Measurements from ENCODE around the gene SCARB1. TPM values are rescaled to one million over a fixed set of nuclear protein-coding genes. Genes with fewer than 3 reads are reported as not detected.
A peak's percentile ranks its signal among the peaks of the same experiment; 100 is the strongest.

The SCARB1 gene
- total and polyA plus RNA-seq, 2 of the 13 experiments (the other 11 are each of a cell fraction or from before 2014, with no cell fraction given), result 63.4 to 160 TPM

DNA sequence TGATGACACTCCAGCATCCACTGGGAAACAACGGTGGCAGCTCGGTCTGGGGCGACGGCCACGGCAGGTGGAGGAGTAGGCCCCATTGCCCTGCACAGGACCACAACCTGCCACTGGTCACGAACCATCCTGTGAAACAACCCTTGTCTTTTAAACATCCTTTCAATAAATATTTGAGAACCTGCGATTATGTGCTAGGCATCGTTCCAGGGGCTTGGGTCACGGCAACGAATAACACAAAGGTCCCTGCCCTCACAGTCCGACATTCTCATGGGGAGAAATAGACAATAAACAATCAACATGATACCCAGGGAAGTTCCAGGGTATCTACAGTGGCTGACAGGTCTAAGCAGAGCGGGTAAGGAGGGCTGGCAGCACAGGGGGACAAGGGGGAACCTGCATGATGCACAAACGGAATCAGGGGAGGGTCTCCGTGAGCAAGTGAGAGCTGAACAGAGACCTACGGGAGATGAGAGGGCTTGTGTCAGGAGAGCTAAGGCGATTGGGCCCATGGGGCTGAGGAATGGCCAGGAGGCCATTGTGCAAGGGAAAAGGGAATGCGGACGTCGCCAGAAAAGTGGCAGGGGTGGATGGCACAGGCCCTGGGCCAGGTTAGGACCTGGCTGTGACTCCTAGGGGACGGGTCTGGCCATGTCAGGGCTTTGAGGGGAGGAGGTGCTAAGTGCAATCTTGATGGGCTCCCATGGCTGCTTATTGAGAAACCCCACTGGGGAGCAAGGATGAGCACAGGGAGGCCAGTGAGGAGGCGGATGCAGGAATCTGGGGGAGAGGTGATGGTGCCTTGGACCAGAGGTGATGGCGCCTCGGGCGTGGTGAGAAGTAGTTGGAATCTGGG, 9.7 kb downstream of the SCARB1 start (continued):
- TF ChIP-seq ZFP62 (CRISPR knock-in tag; IDR thresholded peaks at IDR 0.05), result no peak
- TF ChIP-seq ZNF883 (CRISPR knock-in tag; IDR thresholded peaks at IDR 0.05; ENCODE audit: not compliant biosample characterization), result peak; percentile 20
- TF ChIP-seq ZFP41 (CRISPR knock-in tag; IDR thresholded peaks at IDR 0.05; ENCODE audit: borderline replicate concordance), result no peak
- TF ChIP-seq ZNF580 (CRISPR knock-in tag; IDR thresholded peaks at IDR 0.05; ENCODE audit: borderline replicate concordance, low read depth), result no peak
- no peak; the same call in 1 of the 2 replicates for TF ChIP-seq RXRA (CRISPR knock-in tag; IDR thresholded peaks at IDR 0.05)
- no peak for TF ChIP-seq YEATS2 (CRISPR knock-in tag; IDR thresholded peaks at IDR 0.05; ENCODE audit: borderline replicate concordance)
- peak; percentile 72; the same call in 1 of the 2 replicates for TF ChIP-seq ZFX (CRISPR knock-in tag; IDR thresholded peaks at IDR 0.05; ENCODE audit: low read depth)
- peak; percentile 71 for TF ChIP-seq SALL1 (CRISPR knock-in tag; IDR thresholded peaks at IDR 0.05)
- no peak; the same call in 1 of the 2 replicates for TF ChIP-seq IRF2 (CRISPR knock-in tag; IDR thresholded peaks at IDR 0.05)
- TF ChIP-seq ZNF292 (CRISPR knock-in tag; IDR thresholded peaks at IDR 0.05; ENCODE audit: borderline replicate concordance, low read depth), result no peak
- peak; percentile 76; the same call in 1 of the 2 replicates for TF ChIP-seq ZNF609 (CRISPR knock-in tag; IDR thresholded peaks at IDR 0.05; ENCODE audit: borderline replicate concordance)
- 0 out of 2 replicates have a peak, but pooled peaks have one; percentile 20 for TF ChIP-seq HMG20A (CRISPR knock-in tag; IDR thresholded peaks at IDR 0.05; ENCODE audit: borderline replicate concordance)
- TF ChIP-seq ZMAT5 (CRISPR knock-in tag; IDR thresholded peaks at IDR 0.05; ENCODE audit: borderline replicate concordance, low read depth), result no peak
- TF ChIP-seq ISL2 (CRISPR knock-in tag; IDR thresholded peaks at IDR 0.05), result no peak
- TF ChIP-seq SOX6 (IDR thresholded peaks at IDR 0.05), result no peak
- TF ChIP-seq SOX6 (CRISPR knock-in tag; IDR thresholded peaks at IDR 0.05), result peak; percentile 83
- no peak for TF ChIP-seq ZNF569 (CRISPR knock-in tag; IDR thresholded peaks at IDR 0.05; ENCODE audit: borderline replicate concordance)
- TF ChIP-seq ZNF564 (CRISPR knock-in tag; IDR thresholded peaks at IDR 0.05), result no peak
- TF ChIP-seq ZNF777 (CRISPR knock-in tag; IDR thresholded peaks at IDR 0.05), result no peak
- TF ChIP-seq ZNF180 (CRISPR knock-in tag; IDR thresholded peaks at IDR 0.05; ENCODE audit: borderline replicate concordance, low read depth), result no peak
- TF ChIP-seq ZNF614 (CRISPR knock-in tag; IDR thresholded peaks at IDR 0.05; ENCODE audit: borderline replicate concordance), result no peak
- no peak for TF ChIP-seq ISX (CRISPR knock-in tag; conservative IDR thresholded peaks at IDR 0.05)
- TF ChIP-seq SYNCRIP (IDR thresholded peaks at IDR 0.05; ENCODE audit: insufficient read depth, low read depth, low read length), result no peak
- TF ChIP-seq RFXAP (CRISPR knock-in tag; IDR thresholded peaks at IDR 0.05; ENCODE audit: borderline replicate concordance), result no peak
- no peak for TF ChIP-seq ZNF816 (CRISPR knock-in tag; IDR thresholded peaks at IDR 0.05; ENCODE audit: borderline replicate concordance)
- 0 out of 2 replicates have a peak, but pooled peaks have one; percentile 32 for TF ChIP-seq HNRNPL (IDR thresholded peaks at IDR 0.05; ENCODE audit: low read depth, low read length)
